CD4-positive, alpha-beta T cell treated with Interferon gamma for 1 hour (primary cell): ENCODE results near the gene EYS.
"Not testable (repeated sequence)": the region's sequence is repeated elsewhere in the genome, so short reads cannot be mapped to it uniquely, and the experiment has no call there.

ENCODE experiments used
- DNase-seq: peaks from one replicate; pipeline ENCODE4 v3.0.0-alpha.2; 2020

EYS gene

GRCh38 chr6:64266351-64266821 lies 1440.6 kb downstream of the EYS start:
- no peak for DNase-seq

- DNase-seq = no peak
These were observed 1443.2 kb downstream of the EYS start for GRCh38 chr6:64263778-64264177.

GRCh38 chr6:64259372-64259771 lies 1447.7 kb downstream of the EYS start:
- DNase-seq = no peak

- no peak for DNase-seq
These were observed 1448.3 kb downstream of the EYS start for GRCh38 chr6:64258752-64259151.

GRCh38 chr6:64258302-64258701 lies 1448.7 kb downstream of the EYS start:
- DNase-seq = no peak

- no peak for DNase-seq
These were observed 1449.4 kb downstream of the EYS start for GRCh38 chr6:64257586-64257985.

- no peak for DNase-seq
These were observed 1450.5 kb downstream of the EYS start for GRCh38 chr6:64256483-64256882.

- DNase-seq = no peak
These were observed 1452.0 kb downstream of the EYS start for GRCh38 chr6:64255000-64255399.

- DNase-seq = no peak
These were observed 1452.5 kb downstream of the EYS start for GRCh38 chr6:64254558-64254957.

- no peak for DNase-seq
These were observed 1454.8 kb downstream of the EYS start for GRCh38 chr6:64252256-64252655.

- no peak for DNase-seq
These were observed 1456.9 kb downstream of the EYS start for GRCh38 chr6:64250126-64250525.

GRCh38 chr6:64249115-64249514 lies 1457.9 kb downstream of the EYS start:
- DNase-seq = no peak

- no peak for DNase-seq
These were observed 1463.4 kb downstream of the EYS start for GRCh38 chr6:64243618-64244017.

- not testable (repeated sequence) for DNase-seq
These were observed 1468.1 kb downstream of the EYS start for GRCh38 chr6:64238908-64239307.

GRCh38 chr6:64238071-64238470 lies 1469.0 kb downstream of the EYS start:
- DNase-seq = no peak

- no peak for DNase-seq
These were observed 1473.3 kb downstream of the EYS start for GRCh38 chr6:64233746-64234145.

GRCh38 chr6:64231928-64232327 lies 1475.1 kb downstream of the EYS start:
- DNase-seq = no peak

- DNase-seq = no peak
These were observed 1476.5 kb downstream of the EYS start for GRCh38 chr6:64230530-64230929.

- no peak for DNase-seq
These were observed 1479.2 kb downstream of the EYS start for GRCh38 chr6:64227863-64228262.

GRCh38 chr6:64225503-64225902 lies 1481.5 kb downstream of the EYS start:
- DNase-seq = no peak

- no peak for DNase-seq
These were observed 1482.2 kb downstream of the EYS start for GRCh38 chr6:64224819-64225218.

- DNase-seq = no peak
These were observed 1485.2 kb downstream of the EYS start for GRCh38 chr6:64221776-64222175.

- DNase-seq = no peak
These were observed 1486.2 kb downstream of the EYS start for GRCh38 chr6:64220801-64221200.

GRCh38 chr6:64217721-64218620 lies 1489.1 kb downstream of the EYS start:
- no peak for DNase-seq

- DNase-seq = no peak
These were observed 1492.7 kb downstream of the EYS start for GRCh38 chr6:64214373-64214772.
